Sigmoid colon (tissue), 7 donors: ENCODE measurements around the gene SLC9A9. TPM values are rescaled to one million over a fixed set of nuclear protein-coding genes. Genes with fewer than 3 reads are reported as not detected.
"Not testable (repeated sequence)": the region's sequence is repeated elsewhere in the genome, so short reads cannot be mapped to it uniquely, and the experiment has no call there.

ENCODE experiments used
- DNase-seq: peaks from one replicate; pipeline ENCODE4 v3.0.0-alpha.2; 2019
- H3K27ac ChIP-seq, 4 donors: fragments of 200-600 bp; sonication (generic); one replicate each; pipeline ENCODE4 v1.5.1; 2016 to 2019; ENCODE audit warnings: mild to moderate bottlenecking in 1 of 4
- H3K27me3 ChIP-seq, 3 donors: fragments of 200-600 bp; sonication (generic); one replicate each; pipeline ENCODE4 v1.5.1; 2019; ENCODE audit warnings: mild to moderate bottlenecking in 1 of 3
- H3K36me3 ChIP-seq, 4 donors: fragments of 200-600 bp; sonication (generic); one replicate each; pipeline ENCODE4 v1.5.1; 2016 to 2019
- H3K4me1 ChIP-seq, 4 donors: fragments of 200-600 bp; sonication (generic); one replicate each; pipeline ENCODE4 v1.5.1; 2017 to 2019
- H3K4me3 ChIP-seq, 4 donors: fragments of 200-600 bp; sonication (generic); one replicate each; pipeline ENCODE4 v1.5.1; 2017 to 2019; ENCODE audit warnings: mild to moderate bottlenecking in 2 of 4, moderate library complexity in 1 of 4
- H3K9me3 ChIP-seq, 4 donors: fragments of 200-600 bp in 3 of 4; sonication (generic) in 3 of 4; one replicate each; pipeline versions ENCODE4 v1.5.1 to v1.6.1; 2013 to 2019
- CTCF ChIP-seq, 4 experiments: fragments of 450-650 bp in 3 of 4; fragments of 200-600 bp in 1 of 4; IDR thresholded peaks; one replicate each; pipeline ENCODE4 v1.5.1; 2016 to 2019; ENCODE audit warnings: antibody characterized with exemption in 4 of 4, mild to moderate bottlenecking in 3 of 4, moderate library complexity in 2 of 4
- EP300 ChIP-seq, 4 donors: sonication (generic); formaldehyde crosslinking; IDR thresholded peaks; one replicate each; pipeline ENCODE4 v1.6.1; 2017; ENCODE audit warnings: antibody characterized with exemption in 4 of 4
- POLR2A ChIP-seq, 2 donors: fragments of 450-650 bp; IDR thresholded peaks; one replicate each; pipeline ENCODE4 v1.6.1; 2016; ENCODE audit warnings: antibody characterized with exemption in 2 of 2, mild to moderate bottlenecking in 2 of 2, moderate library complexity in 2 of 2
- POLR2AphosphoS5 ChIP-seq, 4 donors: sonication (generic); formaldehyde crosslinking; IDR thresholded peaks; one replicate each; pipeline ENCODE4 v1.6.1; 2017; ENCODE audit warnings: antibody characterized with exemption in 4 of 4
- WGBS, 2 donors: extraction: QIAGEN DNeasy Blood & Tissue Kit; methylation state at CpG; one replicate each; pipeline ENCODE4 v1.1.7; 2013; 5-methylcytosine and 5-hydroxymethylcytosine counted together
- intact Hi-C: fragments of 100-400 bp; cut with DNase I; formaldehyde crosslinking; loops from one replicate; pipeline ENCODE4 v1.15.1; 2023
- polyA plus RNA-seq, 3 donors: library from polyadenylated mRNA; stranded (reverse); fragments of 200-250 nt; gene quantifications; one replicate each; pipeline ENCODE4 v1.2.3, GENCODE V29; 2013
- total RNA-seq, 4 donors: library from RNA; depleted of rRNA; stranded (reverse); fragments of >200 nt; gene quantifications; one replicate each; pipeline ENCODE4 v1.1.0, GENCODE V29; 2016
- donor health status: healthy with polysubstance abuse.
- donor health status: Bipolar disorder and iron deficiency.
- donor health status: healthy.

SLC9A9 gene
- total and polyA plus RNA-seq, 7 donors: 2.4 to 29.9 (median 18.9) TPM

GRCh38 chr3:143698682-143699303 is 149.5 kb downstream of the SLC9A9 start:
- no peak overlapping the region for H3K4me3 ChIP-seq
- no peak overlapping the region for H3K27ac ChIP-seq
- TF ChIP-seq CTCF (IDR thresholded peaks at IDR 0.05): no peak
- no peak for TF ChIP-seq POLR2AphosphoS5 (IDR thresholded peaks at IDR 0.05)
- no peak for TF ChIP-seq EP300 (IDR thresholded peaks at IDR 0.05)
- no peak for TF ChIP-seq POLR2A (IDR thresholded peaks at IDR 0.05)
- no peaks in the 10 kb centered on the region for H3K36me3 ChIP-seq
- intact Hi-C loops: no loop called here
- no peak for DNase-seq
- no peaks in the 10 kb centered on the region for H3K9me3 ChIP-seq
- H3K27me3 ChIP-seq: no peaks in the 10 kb centered on the region
- H3K4me1 ChIP-seq: no peaks in the 10 kb centered on the region
- 71 to 79% methylated on average over 3 of the region's 3 CpGs for WGBS, 2 donors

- H3K9me3 ChIP-seq: no peaks in the 10 kb centered on the region
- no peaks in the 10 kb centered on the region for H3K27me3 ChIP-seq
- intact Hi-C loops: no loop called here
- H3K4me3 ChIP-seq: no peak overlapping the region
- H3K27ac ChIP-seq: no peak overlapping the region
- DNase-seq: no peak
- WGBS, 2 donors: 88 to 91% methylated on average over 4 of the region's 4 CpGs
- TF ChIP-seq POLR2AphosphoS5 (IDR thresholded peaks at IDR 0.05): no peak
- no peak for TF ChIP-seq CTCF (IDR thresholded peaks at IDR 0.05)
- no peak for TF ChIP-seq EP300 (IDR thresholded peaks at IDR 0.05)
- TF ChIP-seq POLR2A (IDR thresholded peaks at IDR 0.05): no peak
- H3K4me1 ChIP-seq: no peaks in the 10 kb centered on the region
- H3K36me3 ChIP-seq: no peaks in the 10 kb centered on the region
These were observed 150.3 kb downstream of the SLC9A9 start for GRCh38 chr3:143697975-143698374.

GRCh38 chr3:143695333-143695732 is 152.9 kb downstream of the SLC9A9 start:
- intact Hi-C loops, H3K9me3 ChIP-seq, H3K4me1 ChIP-seq, DNase-seq, H3K27ac ChIP-seq, H3K4me3 ChIP-seq, H3K36me3 ChIP-seq, H3K27me3 ChIP-seq: not testable (repeated sequence)
- 37 to 69% methylated on average over 2 of the region's 2 CpGs for WGBS, 2 donors

GRCh38 chr3:143693506-143693905 is 154.8 kb downstream of the SLC9A9 start:
- no peaks in the 10 kb centered on the region for H3K4me1 ChIP-seq
- H3K27me3 ChIP-seq: no peaks in the 10 kb centered on the region
- H3K27ac ChIP-seq: no peak overlapping the region
- no peaks in the 10 kb centered on the region for H3K36me3 ChIP-seq
- H3K4me3 ChIP-seq: no peak overlapping the region
- intact Hi-C loops: no loop called here
- WGBS, 2 donors: 89% methylated on average over 1 of the region's 1 CpG
- TF ChIP-seq EP300 (IDR thresholded peaks at IDR 0.05) (no peak), POLR2A (IDR thresholded peaks at IDR 0.05) (no peak), CTCF (IDR thresholded peaks at IDR 0.05) (no peak), POLR2AphosphoS5 (IDR thresholded peaks at IDR 0.05) (no peak)
- H3K9me3 ChIP-seq: no peaks in the 10 kb centered on the region
- no peak for DNase-seq

GRCh38 chr3:143686638-143687197 is 161.6 kb downstream of the SLC9A9 start:
- no peaks in the 10 kb centered on the region for H3K27me3 ChIP-seq
- no peak for TF ChIP-seq CTCF (IDR thresholded peaks at IDR 0.05)
- no peak for TF ChIP-seq POLR2AphosphoS5 (IDR thresholded peaks at IDR 0.05)
- TF ChIP-seq POLR2A (IDR thresholded peaks at IDR 0.05): no peak
- H3K4me1 ChIP-seq: peaks cover 0 to 6% (median 0%) of the 10 kb centered on the region in 4 donors

More at GRCh38 chr3:143686638-143687197, 161.6 kb downstream of the SLC9A9 start:
- Histone ChIP-seq H3K27ac (no peak overlapping the region), H3K4me3 (no peak overlapping the region), H3K9me3 (no peaks in the 10 kb centered on the region), H3K36me3 (no peaks in the 10 kb centered on the region)
- 61 to 74% methylated on average over 5 of the region's 5 CpGs for WGBS, 2 donors
- DNase-seq: no peak
- intact Hi-C loops: no loop called here
